GM19239 (cell line): ENCODE data around the gene TTC34.

Experiments used
- DNase-seq: peaks from one replicate; pipeline ENCODE4 v3.0.0; 2011; ENCODE audit warnings: low spot score; ENCODE audit not compliant: insufficient read length
- FAIRE-seq: peaks from 2 replicates; lab custom pipeline; 2011; peaks lifted over from hg19 to GRCh38; lab: Jason Lieb, UNC

Gene TTC34

GRCh38 chr1:2611031-2611501, 190.4 kb downstream of the TTC34 start:
- DNase-seq (no peak), FAIRE-seq (no peak)

- DNase-seq (no peak), FAIRE-seq (no peak)
Measured at GRCh38 chr1:2610036-2610959, 191.2 kb downstream of the TTC34 start.

DNA sequence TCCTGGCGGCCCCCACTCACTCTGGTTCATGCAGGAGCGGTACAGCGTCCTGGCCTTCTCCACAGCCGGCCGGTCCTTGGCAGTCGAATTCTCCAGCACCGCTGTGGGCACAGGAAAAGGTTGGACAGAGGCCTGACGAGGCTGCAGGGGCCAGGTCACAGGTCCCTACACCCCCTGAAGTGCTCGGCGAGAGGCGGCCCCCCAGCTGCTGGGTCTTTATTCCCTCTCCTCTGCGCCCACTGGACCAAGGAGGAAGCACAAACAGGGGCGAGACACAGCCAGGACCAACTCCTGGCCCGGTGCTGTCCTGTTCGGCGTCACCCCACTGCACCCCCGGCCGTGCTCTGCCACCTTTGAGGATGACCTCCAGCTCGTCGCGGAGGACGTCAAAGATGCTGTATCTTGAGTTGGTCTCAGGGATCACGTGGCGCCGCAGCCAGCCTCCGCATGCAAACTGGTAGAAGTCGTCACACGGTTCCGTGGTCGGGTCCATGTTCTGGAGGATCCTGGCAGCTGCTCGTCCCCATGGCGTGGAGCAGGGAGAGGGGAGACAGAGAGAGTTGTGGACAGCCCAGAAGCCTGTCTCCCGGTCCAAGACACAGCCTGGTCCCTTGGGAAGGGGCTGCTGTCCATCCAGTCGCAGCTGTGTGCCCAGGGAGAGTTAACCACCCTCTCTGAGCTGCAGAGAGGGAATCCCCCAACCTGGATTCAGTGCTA, 192.0 kb downstream of the TTC34 start:
- FAIRE-seq (no peak), DNase-seq (no peak)

DNA sequence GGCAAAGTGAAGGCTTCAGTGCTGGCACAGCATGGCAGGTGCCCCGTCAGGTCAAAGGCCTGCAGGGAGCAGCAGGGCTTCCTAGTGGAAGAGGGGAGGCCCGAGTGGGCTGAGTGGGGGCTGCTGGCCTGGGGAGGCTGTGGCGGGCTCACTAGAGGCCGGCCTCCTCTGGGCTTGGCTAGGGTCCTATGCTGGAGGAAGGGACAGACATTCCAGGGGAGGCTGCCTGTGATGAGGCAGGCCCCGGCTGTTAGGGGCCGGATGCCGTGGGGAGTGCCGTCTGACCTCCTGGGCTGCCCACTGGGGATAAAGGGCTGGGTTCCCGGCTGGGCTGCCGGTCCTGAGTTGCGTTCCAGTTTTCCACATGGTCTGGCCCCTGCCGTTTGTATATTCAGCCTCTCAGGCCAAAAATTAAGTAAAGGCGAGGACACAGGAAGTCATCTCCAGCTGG, 193.8 kb downstream of the TTC34 start:
- no peak for DNase-seq
- no peak for FAIRE-seq

- no peak for FAIRE-seq
Measured at GRCh38 chr1:2606881-2607621, 194.4 kb downstream of the TTC34 start.

DNA sequence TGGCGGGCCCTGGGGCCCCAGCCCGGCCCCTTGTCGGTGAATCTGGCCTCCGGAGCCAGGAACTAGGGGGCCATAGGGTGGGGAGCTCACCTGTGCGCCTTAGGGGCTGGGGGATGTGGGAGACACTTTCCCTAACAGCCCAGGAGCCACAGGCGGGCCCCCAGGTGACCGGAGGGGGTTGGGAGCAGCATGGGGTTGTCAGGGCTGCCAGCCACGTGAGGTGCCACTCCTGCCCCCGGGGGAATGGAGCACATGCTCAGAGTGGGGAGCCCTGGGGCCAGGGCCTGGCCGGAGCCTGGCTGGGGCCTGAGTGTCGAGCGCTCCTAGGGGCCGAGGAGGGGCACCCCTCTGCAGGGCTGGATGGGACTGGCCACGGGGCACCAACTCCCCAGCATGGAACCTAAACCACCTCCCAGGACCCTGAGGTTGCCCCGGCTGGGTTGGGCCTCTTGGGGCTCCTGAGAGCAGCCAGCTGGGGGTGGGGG, 195.1 kb downstream of the TTC34 start:
- FAIRE-seq (no peak), DNase-seq (no peak)

More at GRCh38 chr1:2606881-2607621, 194.4 kb downstream of the TTC34 start:
- no peak for DNase-seq

DNA sequence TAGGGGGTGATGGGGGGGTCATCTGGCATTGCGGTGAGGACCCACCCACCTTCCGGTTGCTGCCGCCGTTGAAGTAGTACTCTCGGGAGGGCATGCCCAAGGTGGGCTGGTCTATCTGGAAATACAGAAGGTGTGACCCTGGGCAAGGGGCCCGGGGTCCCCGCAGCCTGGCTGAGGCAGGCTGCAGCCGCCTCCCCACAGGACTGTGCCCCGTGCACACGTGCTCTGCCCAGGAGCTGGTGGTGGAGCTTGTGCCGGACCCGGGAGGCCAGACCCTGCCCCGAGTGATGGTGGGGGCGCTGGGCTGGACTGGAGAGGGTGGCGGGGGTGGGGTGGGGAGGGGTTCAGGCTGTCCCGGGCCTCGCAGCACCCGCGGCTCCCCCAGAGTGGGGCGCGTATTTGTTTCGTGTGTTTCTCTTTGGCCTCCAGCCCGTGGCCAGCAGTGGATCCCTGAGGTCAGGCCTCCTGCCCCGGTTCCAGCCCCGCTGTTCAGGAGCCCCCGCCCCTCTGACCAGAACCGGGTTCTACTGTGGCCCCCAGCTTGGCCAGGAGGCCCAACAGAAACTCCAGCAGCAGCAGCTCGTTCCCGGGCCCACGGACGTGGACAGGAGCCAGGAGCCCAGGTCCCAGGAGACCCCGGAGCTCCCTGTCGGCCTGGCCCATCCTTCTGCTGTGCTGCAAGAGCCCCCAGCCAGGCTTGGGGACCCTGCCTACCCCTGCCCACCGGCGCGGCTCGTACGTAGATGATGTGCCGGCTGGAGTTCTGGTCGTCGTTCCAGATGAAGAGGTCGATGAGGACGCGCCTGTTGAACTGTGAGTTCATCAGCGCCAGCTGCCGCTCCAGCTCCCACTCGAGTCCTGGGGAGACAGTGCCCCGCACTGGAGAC, 195.7 kb downstream of the TTC34 start:
- DNase-seq = no peak
- no peak for FAIRE-seq

DNA sequence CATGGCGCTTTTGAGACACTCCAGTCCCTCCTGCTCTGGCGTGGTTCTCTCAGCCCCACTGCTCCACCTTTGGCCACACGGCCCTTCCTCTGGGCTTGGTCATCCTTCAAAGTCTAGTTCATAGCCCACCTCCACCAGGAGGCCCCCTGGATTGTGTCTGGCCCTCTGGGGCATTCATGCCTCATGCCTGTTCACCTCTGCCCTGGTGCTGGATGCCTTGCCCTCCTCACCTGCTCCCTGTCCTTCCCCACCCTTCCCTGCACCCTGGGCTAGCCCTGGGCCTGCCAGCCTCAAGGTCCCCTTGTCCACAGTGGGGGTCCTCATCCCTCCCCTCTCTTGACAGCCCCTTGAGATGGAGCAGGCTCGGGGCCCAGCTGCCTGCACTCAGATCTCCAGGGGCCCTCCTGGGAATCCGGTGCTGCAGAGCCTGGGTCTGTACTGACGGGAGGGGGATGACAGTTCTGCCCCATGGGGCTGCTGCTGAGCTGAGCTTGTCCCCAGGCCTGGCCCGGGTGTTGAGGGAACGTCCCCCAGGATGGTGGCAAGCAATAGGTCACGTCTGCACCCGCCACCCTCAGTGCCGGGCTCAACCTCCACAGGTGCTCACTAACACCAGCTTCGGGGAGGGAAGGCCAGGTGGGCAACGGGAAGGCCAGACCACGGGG, 196.5 kb downstream of the TTC34 start:
- DNase-seq (no peak), FAIRE-seq (no peak)

- FAIRE-seq (no peak), DNase-seq (no peak)
Measured at GRCh38 chr1:2604156-2604843, 197.2 kb downstream of the TTC34 start.

- FAIRE-seq (no peak), DNase-seq (no peak)
Measured at GRCh38 chr1:2603521-2604155, 197.9 kb downstream of the TTC34 start.

DNA sequence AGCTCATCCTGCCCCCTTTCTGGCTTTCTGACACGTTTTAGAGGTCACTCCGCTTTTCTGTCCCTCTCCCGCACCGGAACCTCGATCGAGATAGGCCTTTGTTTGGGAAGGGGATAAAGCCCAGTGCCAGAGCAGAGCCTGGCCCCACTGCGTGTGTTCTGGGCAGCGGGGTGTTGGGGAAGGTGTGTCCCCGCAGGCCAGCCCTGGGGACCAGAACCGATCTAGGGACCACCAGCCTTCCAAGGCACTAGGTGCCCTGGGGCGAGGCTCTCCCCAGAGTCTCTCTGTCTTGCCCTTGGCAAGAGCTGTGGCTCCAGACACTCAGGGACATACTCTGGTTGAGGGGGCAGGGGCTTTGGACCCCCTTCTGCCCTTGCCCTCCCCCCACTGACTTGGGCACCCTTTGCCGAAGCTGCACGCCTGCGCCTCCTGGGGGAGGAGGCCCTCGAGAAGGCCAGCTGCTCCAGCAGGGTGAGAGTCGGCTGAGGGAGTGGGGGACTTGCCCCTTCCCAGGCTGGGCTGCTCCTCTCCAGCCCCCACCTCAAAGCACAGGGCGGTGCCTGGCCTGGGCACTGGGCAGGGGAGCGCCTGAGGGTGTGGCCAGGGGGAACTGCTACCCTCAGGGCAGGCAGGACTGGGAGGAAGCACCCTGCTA, 198.5 kb downstream of the TTC34 start:
- DNase-seq (no peak), FAIRE-seq (no peak)

DNA sequence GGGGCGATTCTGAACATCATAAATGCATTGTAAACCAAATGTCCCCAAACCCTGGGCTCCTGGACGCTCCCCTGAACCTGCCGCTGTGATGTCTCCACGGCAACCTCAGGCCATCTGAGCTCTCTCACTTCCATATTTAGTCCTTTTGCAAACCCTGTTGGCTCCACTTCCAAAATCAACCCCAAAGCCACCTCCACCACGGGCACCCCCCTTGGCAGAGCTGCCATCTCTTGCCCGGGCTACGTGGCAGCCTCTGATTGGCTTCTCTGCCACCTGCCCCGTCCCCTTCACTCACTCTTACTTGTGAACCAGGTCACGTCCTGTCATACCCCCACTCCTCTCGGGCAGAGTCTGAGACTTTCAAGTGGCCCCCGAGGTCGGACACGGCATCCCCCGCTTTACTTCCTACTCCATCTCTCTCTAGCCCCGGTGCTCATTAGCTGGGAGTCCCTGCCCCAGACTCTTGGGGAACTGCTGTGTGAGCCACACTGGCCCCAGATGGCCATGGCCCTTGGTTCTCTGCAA, 199.1 kb downstream of the TTC34 start:
- DNase-seq = no peak
- FAIRE-seq = no peak

GRCh38 chr1:2601721-2602303, 199.7 kb downstream of the TTC34 start:
- DNase-seq (no peak), FAIRE-seq (no peak)

DNA sequence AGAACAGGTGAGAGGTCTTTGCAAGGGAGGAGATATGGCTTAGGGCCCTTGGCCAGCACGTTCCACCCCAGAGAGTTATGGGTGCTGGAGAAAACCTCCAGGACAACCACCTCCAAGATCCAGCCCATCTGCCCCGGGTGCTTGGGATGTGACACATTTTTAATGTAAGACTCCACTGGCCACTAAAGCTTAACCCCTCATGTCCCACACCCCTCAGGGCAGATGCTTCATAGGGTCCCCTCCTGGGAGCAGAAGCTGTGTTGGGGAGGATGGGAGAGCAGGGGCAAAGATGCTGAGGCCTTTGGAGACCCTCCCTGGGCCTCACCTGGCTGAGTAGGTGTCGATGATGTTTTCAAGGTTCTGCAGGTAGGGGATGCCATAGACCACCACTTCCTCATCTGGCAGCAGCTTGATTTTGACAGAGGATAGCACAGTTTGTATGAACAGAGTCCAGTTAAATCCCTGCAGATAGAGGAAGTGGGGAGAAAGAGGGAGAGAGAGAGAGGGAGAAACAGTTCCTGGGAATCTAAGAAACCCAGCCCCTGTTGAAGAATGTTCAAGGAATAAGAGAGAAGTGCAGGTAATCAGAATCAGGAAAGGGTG, 203.1 kb downstream of the TTC34 start:
- FAIRE-seq = no peak
- no peak for DNase-seq

- no peak for DNase-seq
- no peak for FAIRE-seq
Measured at GRCh38 chr1:2597441-2598328, 203.8 kb downstream of the TTC34 start.
